HG03342 (cell line): ENCODE measurements around the gene THRAP3.

Experiments used
- ATAC-seq: cut with Tn5 transposase; IDR thresholded peaks from one replicate; pipeline ENCODE4 v1.9.1; 2021; ENCODE audit warnings: mild to moderate bottlenecking, moderate library complexity; ENCODE audit not compliant: unreplicated experiment

Gene THRAP3

DNA sequence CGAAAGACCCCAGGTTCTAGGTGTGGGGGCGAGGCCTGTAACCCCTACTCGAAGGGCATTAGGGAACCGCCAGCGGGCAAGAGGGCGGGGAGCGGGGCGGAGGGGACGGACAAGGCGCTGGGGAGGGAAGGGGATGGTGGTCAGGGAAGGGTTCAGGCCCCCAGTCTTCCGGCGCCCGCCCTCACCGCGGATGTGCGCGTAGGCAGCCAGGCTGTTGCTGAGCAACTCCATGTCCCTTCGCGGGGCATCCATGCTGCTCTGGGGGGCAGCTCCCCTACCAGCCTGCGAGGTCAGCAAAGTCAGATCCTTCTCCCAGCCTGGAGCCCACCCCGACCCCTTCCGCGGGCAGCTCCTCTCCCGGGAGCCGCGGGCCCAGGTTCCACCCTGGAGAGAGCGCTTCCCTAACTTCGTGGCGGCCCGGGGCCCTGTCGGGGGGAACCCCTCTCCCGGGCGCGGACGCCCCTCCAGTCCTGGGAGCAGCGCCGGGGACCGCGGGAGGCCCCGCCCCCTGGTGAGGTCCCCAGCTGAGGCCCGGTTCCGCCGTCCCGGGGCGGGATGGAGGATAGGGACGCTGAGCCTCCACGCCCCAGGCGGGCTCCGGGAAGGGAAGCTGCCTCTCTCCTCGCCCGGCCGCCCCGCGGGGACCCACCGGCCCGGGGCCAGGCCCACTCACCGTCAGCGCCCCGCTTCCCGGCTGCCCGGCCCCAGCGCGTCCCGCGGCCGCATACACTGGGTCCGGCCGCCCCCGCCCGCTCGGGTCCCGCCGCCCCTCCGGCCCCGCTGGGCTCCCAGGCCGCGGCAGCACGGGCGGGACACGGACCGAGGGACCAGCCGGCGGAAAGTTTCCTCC is 98.8 kb downstream of the THRAP3 start:
- no peak for ATAC-seq

DNA sequence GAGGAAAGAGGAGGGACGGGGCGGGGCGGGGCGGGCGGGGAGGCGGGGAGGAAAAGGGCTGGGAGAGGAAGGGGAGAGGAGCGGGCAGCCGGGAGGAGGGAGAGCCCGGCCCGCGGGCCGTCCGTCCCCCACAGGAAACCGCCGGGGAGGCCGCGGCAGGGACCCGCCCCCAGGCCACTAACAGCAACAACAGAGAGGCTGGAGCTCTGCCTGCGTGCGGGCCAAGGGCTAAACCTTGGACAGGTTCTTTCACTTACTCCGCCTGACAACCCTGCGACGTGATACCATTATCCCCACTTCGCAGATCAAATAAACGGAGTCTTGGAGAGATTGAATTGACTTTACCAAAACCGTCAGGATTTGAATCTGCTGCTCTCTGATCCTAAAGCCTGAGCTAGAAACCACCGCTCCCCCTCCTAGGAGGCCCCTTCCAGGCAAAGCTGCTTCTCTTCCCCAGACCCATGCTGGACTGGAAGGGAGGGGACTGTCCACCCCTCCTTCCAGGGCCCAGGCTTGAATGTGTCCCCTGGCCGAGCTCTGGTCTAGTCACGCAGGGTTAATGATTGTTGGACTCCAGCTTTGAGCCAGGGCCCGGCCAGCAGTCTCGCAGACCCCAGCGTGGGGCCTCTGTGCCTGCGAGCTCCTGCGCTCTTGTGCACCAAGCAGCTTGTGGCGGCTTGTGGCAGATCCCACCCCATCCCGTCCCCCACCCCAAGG is 99.6 kb downstream of the THRAP3 start, which contains the start of gene EVA1B:
EVA1B (minus strand) TSS at position 10 of the 717 bp plus-strand sequence. CDS start 608 bp downstream, outside the sequence.
- ATAC-seq = no peak

DNA sequence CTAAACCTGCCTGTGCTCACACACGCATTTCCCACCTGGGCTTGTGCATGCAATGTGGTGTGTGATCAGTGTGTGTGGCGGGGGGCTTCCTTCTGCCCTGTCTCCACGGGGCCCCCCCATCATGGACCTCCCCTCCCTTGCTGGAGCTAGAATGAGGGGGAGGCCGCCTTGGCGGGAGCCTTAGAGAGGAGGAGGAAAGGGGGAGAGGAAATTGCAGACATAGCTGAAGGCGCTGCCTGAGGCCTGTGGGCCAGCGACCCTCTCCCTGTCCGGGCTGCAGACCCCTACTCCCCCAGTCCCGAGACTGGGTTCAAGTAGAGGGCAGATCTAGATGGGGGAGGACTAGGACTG is 100.1 kb downstream of the THRAP3 start:
- ATAC-seq = no peak

- ATAC-seq = no peak
Observed at GRCh38 chr1:36326499-36326898, 102.3 kb downstream of the THRAP3 start.

GRCh38 chr1:36327421-36328087 is 103.3 kb downstream of the THRAP3 start:
- ATAC-seq = no peak

- no peak for ATAC-seq
Observed at GRCh38 chr1:36328088-36328480, 103.8 kb downstream of the THRAP3 start.

- no peak for ATAC-seq
Observed at GRCh38 chr1:36328713-36329112, 104.5 kb downstream of the THRAP3 start.

DNA sequence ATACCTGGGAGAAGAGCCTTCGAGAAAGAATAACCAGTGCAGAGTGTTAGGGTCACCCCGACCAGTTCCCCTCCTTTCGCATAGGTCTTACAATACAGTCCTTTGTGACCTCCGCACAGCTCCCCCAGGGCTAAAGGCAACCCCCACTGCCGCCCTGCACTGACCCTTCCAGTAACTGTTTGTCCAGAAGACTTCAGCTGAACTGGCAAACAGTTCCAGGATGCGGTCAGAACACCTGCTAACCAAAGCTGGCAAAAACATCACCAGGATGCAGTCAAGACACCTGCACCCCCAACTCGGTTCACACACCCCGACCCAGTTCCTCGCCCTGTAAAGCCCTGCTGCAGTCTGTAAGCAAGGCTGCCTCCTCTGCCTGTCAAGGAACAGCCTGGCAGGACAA is 105.6 kb downstream of the THRAP3 start:
- ATAC-seq = no peak

DNA sequence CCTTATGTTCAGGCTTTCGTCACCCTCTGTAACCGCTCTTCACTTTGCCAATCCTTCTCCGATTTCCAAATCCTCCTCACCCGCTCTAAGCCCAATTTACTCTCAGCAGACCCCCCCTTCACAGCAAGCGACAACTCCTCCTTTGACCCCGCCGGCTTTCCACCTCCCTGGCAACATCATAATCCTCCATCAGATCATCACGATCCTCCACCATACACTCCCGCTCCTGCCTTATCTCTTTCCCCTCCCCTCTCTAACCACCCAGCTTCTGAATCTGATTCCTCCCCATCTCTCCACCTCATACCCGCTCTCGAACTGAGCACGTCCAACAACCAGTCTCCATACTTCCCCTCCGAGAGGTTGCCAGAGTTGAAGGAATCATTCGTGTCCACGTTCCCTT is 106.7 kb downstream of the THRAP3 start:
- ATAC-seq = no peak

DNA sequence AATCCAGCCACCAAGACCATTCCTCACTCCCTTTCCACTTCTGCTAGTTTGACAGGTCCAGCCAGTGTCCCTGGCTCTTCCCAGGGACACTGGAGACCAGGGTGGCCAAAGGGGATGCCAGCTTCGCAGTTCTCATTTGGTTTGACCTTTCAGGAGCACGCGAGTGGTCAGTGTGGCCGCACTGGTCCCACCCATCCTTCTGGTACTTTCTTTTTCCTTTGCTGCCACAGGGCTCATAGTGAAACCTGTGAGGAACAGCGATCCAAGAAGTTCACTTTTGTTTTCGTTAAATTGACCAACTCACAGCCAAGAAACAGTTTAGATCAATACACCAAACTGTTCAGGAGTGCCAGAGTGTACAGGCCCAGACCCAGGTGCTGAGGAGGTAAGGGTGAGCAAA is 113.6 kb downstream of the THRAP3 start:
- no peak for ATAC-seq

- ATAC-seq = no peak
Observed at GRCh38 chr1:36339215-36339614, 115.0 kb downstream of the THRAP3 start.

DNA sequence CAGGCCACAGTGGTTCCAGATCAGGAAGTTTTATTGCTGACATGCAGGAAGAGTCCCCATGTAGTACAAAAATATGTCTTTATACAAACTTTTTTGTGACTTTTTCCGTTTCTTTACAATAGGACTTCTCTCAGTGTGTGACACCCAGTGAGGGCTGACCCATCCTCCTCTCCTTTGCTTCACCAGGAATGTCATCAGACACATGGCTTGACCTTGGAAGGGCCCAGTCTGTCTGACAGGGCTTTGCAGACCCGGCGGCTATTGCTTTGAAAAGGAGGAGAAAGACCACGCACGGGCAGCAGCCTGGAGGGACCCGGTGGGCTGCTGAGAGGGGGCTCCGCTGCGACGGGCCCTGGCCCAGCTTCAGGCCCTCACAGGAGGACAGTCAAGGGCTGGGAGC is 115.4 kb downstream of the THRAP3 start:
- ATAC-seq = no peak

- ATAC-seq = no peak
Observed at GRCh38 chr1:36341626-36342320, 117.5 kb downstream of the THRAP3 start.

DNA sequence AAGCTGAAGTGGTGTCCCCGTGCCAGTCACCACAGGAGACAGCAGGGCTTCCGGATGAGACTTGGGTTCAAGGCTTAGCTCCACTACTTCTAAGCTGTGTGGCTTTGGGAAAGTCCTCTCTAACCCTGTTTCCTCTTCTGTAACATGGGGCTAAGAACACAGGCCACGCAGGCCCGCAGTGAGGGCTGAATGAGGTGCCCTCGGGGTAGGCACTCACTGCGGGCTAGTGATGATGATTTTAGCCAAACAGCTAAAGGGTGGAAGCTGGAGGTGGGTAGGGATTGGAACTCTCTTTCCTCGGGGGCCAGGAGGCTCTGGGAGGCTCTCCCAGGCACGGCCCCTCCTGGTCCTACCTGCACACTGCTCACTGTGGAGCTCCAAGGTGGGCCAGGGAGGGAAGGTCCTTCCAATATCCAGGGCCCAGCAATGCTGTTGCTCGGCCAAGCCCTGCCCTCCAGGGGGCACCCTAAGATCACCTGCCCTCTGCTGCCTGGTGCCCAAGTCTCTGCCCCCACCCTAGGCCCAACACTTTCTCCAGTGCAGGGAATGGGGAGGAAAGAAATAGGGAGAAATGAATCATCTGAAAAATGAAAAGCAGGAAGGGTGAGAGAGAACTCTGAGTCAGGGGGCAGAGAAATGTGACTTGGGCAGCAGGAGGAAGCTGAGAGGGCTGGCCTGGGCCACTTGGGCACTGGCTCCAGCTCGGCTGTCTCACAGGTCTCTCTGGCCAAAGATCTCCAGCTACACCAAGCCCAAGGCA is 118.4 kb downstream of the THRAP3 start:
- no peak for ATAC-seq

GRCh38 chr1:36343651-36344394 is 119.6 kb downstream of the THRAP3 start:
- ATAC-seq = no peak

GRCh38 chr1:36344395-36344680 is 120.1 kb downstream of the THRAP3 start:
- ATAC-seq = no peak

DNA sequence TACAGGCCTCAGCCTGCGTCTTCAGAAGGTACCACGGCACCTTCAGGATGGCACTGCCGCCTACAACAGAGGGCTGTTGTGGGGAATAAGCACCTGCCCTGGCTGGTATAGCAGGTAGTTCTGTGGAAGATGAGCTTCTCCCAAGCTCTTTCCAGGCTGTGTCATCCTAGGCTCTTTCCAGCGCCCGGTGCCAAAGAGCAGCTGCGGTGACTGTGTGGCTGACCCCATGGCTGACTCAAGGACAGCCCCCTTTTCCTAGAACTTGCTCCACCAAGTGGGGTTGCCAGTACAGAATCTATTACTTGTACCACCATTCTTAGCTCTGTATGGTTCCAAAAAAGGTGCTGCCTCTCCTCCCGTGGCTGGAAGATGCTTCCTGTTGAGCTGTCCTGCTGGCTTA is 121.1 kb downstream of the THRAP3 start:
- no peak for ATAC-seq

GRCh38 chr1:36346741-36347370 is 122.6 kb downstream of the THRAP3 start:
- no peak for ATAC-seq

DNA sequence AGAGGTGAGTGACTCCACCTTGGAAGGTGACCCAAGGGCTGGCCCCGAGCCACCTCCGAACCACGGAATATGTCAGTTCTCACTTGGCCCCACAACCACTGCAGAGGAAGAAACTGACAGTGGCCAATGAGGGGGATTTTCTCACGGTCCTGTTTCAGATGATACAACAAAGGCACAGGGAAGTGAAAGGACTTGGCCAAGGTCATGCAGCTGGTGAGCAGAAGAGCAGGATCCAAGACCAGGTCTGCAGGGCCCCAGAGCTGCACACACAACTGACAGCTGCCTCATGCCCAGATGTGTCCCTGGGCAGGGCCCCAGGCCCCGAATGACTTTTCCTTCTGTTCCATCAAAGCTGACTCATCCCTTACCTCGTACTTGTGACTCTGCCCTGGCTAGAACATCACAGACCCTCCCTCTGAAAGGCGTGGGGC is 125.0 kb downstream of the THRAP3 start:
- ATAC-seq = peak; percentile 83
